Effector memory CD8-positive, alpha-beta T cell (primary cell): ENCODE results near the gene RGS18.
"Not testable (repeated sequence)": the region's sequence is repeated elsewhere in the genome, so short reads cannot be mapped to it uniquely, and the experiment has no call there.

Experiments used
- ATAC-seq: fragments of 150-1000 bp; cut with Tn5 transposase; replicated peaks from 2 replicates; pipeline ENCODE4 v1.10.0; 2021; ENCODE audit warnings: mild to moderate bottlenecking, moderate library complexity
- DNase-seq, 3 experiments: peaks; one replicate each; pipeline ENCODE4 v3.0.0; 2021
- H3K27ac Mint-ChIP-seq, 2 donors: one replicate each; pipeline ENCODE4 v1.8.0; 2022; ENCODE audit warnings: mild to moderate bottlenecking in 2 of 2, mixed read lengths in 2 of 2, moderate library complexity in 2 of 2
- H3K27me3 Mint-ChIP-seq, 2 donors: one replicate each; pipeline ENCODE4 v1.8.0; 2022; ENCODE audit warnings: mixed read lengths in 2 of 2
- H3K36me3 Mint-ChIP-seq: one replicate; pipeline ENCODE4 v1.8.0; 2022; ENCODE audit warnings: mild to moderate bottlenecking, moderate library complexity, mixed read lengths; ENCODE audit not compliant: insufficient read depth
- H3K4me1 Mint-ChIP-seq, 2 donors: one replicate each; pipeline ENCODE4 v1.8.0; 2022; ENCODE audit warnings: low read depth in 2 of 2, mixed read lengths in 2 of 2
- H3K4me3 Mint-ChIP-seq, 2 donors: one replicate each; pipeline ENCODE4 v1.8.0; 2022; ENCODE audit warnings: mild to moderate bottlenecking in 2 of 2, mixed read lengths in 2 of 2, moderate library complexity in 2 of 2
- H3K9me3 Mint-ChIP-seq, 2 donors: one replicate each; pipeline ENCODE4 v1.8.0; 2022; ENCODE audit warnings: mixed read lengths in 2 of 2
- total RNA-seq, 9 experiments: gene quantifications; one replicate each; lab custom pipeline; 2026; lab: John Stamatoyannopoulos, UW

Gene RGS18
- 0 to 1.5 (median 0.23) reads per million in 9 experiments for total RNA-seq

GRCh38 chr1:192158181-192158580 lies at the start of gene RGS18:
Gene RGS18 (plus strand): TSS chr1:192158462. CDS start chr1:192158638, 176 bp downstream.
- Mint-ChIP-seq H3K4me1 (no peaks in the 10 kb centered on the region), H3K36me3 (peaks cover 6% of the 10 kb centered on the region), H3K9me3 (peaks cover 3 to 6% of the 10 kb centered on the region in 2 donors), H3K4me3 (peak within 1 kb of the TSS in 1 of 2 donors; percentile 62), H3K27ac (no peak within 1 kb of the TSS), H3K27me3 (no peaks in the 10 kb centered on the region)
- ATAC-seq: peak; percentile 59
- DNase-seq: no peak

- H3K36me3 Mint-ChIP-seq: no peaks in the 10 kb centered on the region
- H3K4me3 Mint-ChIP-seq: no peak overlapping the region
- no peaks in the 10 kb centered on the region for H3K4me1 Mint-ChIP-seq
- H3K9me3 Mint-ChIP-seq: peaks cover 0 to 9% of the 10 kb centered on the region in 2 donors
- ATAC-seq: no peak
- DNase-seq: no peak
- no peak overlapping the region for H3K27ac Mint-ChIP-seq
- no peaks in the 10 kb centered on the region for H3K27me3 Mint-ChIP-seq
Observed at GRCh38 chr1:192109576-192109975, 48.7 kb upstream of the RGS18 start.

- Mint-ChIP-seq H3K27ac (no peak overlapping the region), H3K27me3 (no peaks in the 10 kb centered on the region), H3K9me3 (peaks cover 4 to 9% of the 10 kb centered on the region in 2 donors), H3K4me3 (no peak overlapping the region), H3K36me3 (no peaks in the 10 kb centered on the region), H3K4me1 (no peaks in the 10 kb centered on the region)
- ATAC-seq (no peak), DNase-seq (no peak)
Observed at GRCh38 chr1:192115000-192115399, 43.3 kb upstream of the RGS18 start.

GRCh38 chr1:192118881-192119405 lies 39.3 kb upstream of the RGS18 start:
- Mint-ChIP-seq H3K36me3 (no peaks in the 10 kb centered on the region), H3K4me3 (no peak overlapping the region), H3K4me1 (no peaks in the 10 kb centered on the region), H3K27ac (no peak overlapping the region), H3K27me3 (no peaks in the 10 kb centered on the region), H3K9me3 (peaks cover 3 to 4% of the 10 kb centered on the region in 2 donors)
- ATAC-seq: no peak
- DNase-seq: no peak

- H3K36me3 Mint-ChIP-seq: no peaks in the 10 kb centered on the region
- no peak overlapping the region for H3K27ac Mint-ChIP-seq
- H3K27me3 Mint-ChIP-seq: no peaks in the 10 kb centered on the region
- H3K4me1 Mint-ChIP-seq: no peaks in the 10 kb centered on the region
- DNase-seq (no peak), ATAC-seq (no peak)
- H3K4me3 Mint-ChIP-seq: no peak overlapping the region
- peaks cover 0 to 4% of the 10 kb centered on the region in 2 donors for H3K9me3 Mint-ChIP-seq
Observed at GRCh38 chr1:192119701-192120100, 38.6 kb upstream of the RGS18 start.

GRCh38 chr1:192122668-192123067 lies 35.6 kb upstream of the RGS18 start:
- Mint-ChIP-seq H3K9me3 (peaks cover 0 to 4% of the 10 kb centered on the region in 2 donors), H3K4me3 (no peak overlapping the region), H3K27ac (no peak overlapping the region), H3K27me3 (no peaks in the 10 kb centered on the region), H3K4me1 (no peaks in the 10 kb centered on the region), H3K36me3 (no peaks in the 10 kb centered on the region)
- DNase-seq: no peak
- no peak for ATAC-seq

- ATAC-seq: no peak
- Mint-ChIP-seq H3K4me1 (no peaks in the 10 kb centered on the region), H3K27ac (no peak overlapping the region), H3K36me3 (no peaks in the 10 kb centered on the region), H3K4me3 (no peak overlapping the region), H3K27me3 (no peaks in the 10 kb centered on the region), H3K9me3 (peaks cover 0 to 4% of the 10 kb centered on the region in 2 donors)
- no peak for DNase-seq
Observed at GRCh38 chr1:192123212-192123611, 35.0 kb upstream of the RGS18 start.

GRCh38 chr1:192126030-192126619 lies 32.1 kb upstream of the RGS18 start:
- peaks cover 0 to 2% of the 10 kb centered on the region in 2 donors for H3K9me3 Mint-ChIP-seq
- no peak for DNase-seq
- H3K27me3 Mint-ChIP-seq: no peaks in the 10 kb centered on the region
- H3K4me1 Mint-ChIP-seq: no peaks in the 10 kb centered on the region
- H3K27ac Mint-ChIP-seq: no peak overlapping the region
- no peaks in the 10 kb centered on the region for H3K36me3 Mint-ChIP-seq
- no peak overlapping the region for H3K4me3 Mint-ChIP-seq
- ATAC-seq: no peak

- H3K4me1 Mint-ChIP-seq: no peaks in the 10 kb centered on the region
- no peak for DNase-seq
- H3K27me3 Mint-ChIP-seq: no peaks in the 10 kb centered on the region
- ATAC-seq: no peak
- no peak overlapping the region for H3K4me3 Mint-ChIP-seq
- H3K36me3 Mint-ChIP-seq: no peaks in the 10 kb centered on the region
- H3K9me3 Mint-ChIP-seq: peaks cover 0 to 2% of the 10 kb centered on the region in 2 donors
- no peak overlapping the region for H3K27ac Mint-ChIP-seq
Observed at GRCh38 chr1:192130175-192130574, 28.1 kb upstream of the RGS18 start.

- not testable (repeated sequence) for ATAC-seq, H3K27ac Mint-ChIP-seq, H3K4me1 Mint-ChIP-seq, H3K9me3 Mint-ChIP-seq, DNase-seq, H3K36me3 Mint-ChIP-seq, H3K27me3 Mint-ChIP-seq, H3K4me3 Mint-ChIP-seq
Observed at GRCh38 chr1:192130865-192131264, 27.4 kb upstream of the RGS18 start.

- peaks cover 0 to 2% of the 10 kb centered on the region in 2 donors for H3K9me3 Mint-ChIP-seq
- no peaks in the 10 kb centered on the region for H3K27me3 Mint-ChIP-seq
- no peak overlapping the region for H3K27ac Mint-ChIP-seq
- H3K4me1 Mint-ChIP-seq: no peaks in the 10 kb centered on the region
- DNase-seq (no peak), ATAC-seq (no peak)
- no peak overlapping the region for H3K4me3 Mint-ChIP-seq
- H3K36me3 Mint-ChIP-seq: no peaks in the 10 kb centered on the region
Observed at GRCh38 chr1:192131914-192132313, 26.3 kb upstream of the RGS18 start.

GRCh38 chr1:192133350-192133926 lies 24.8 kb upstream of the RGS18 start:
- DNase-seq: no peak
- H3K27me3 Mint-ChIP-seq: no peaks in the 10 kb centered on the region
- no peak for ATAC-seq
- peaks cover 0 to 2% of the 10 kb centered on the region in 2 donors for H3K9me3 Mint-ChIP-seq
- H3K4me1 Mint-ChIP-seq: no peaks in the 10 kb centered on the region
- no peaks in the 10 kb centered on the region for H3K36me3 Mint-ChIP-seq
- H3K4me3 Mint-ChIP-seq: no peak overlapping the region
- H3K27ac Mint-ChIP-seq: no peak overlapping the region

- H3K36me3 Mint-ChIP-seq: no peaks in the 10 kb centered on the region
- no peaks in the 10 kb centered on the region for H3K27me3 Mint-ChIP-seq
- no peaks in the 10 kb centered on the region for H3K4me1 Mint-ChIP-seq
- no peak for ATAC-seq
- no peak overlapping the region for H3K4me3 Mint-ChIP-seq
- no peak for DNase-seq
- peaks cover 0 to 2% of the 10 kb centered on the region in 2 donors for H3K9me3 Mint-ChIP-seq
- H3K27ac Mint-ChIP-seq: no peak overlapping the region
Observed at GRCh38 chr1:192140382-192140781, 17.9 kb upstream of the RGS18 start.

- H3K27ac Mint-ChIP-seq: no peak overlapping the region
Observed at GRCh38 chr1:192147221-192147620, 11.0 kb upstream of the RGS18 start.

More at GRCh38 chr1:192147221-192147620, 11.0 kb upstream of the RGS18 start:
- DNase-seq (no peak), ATAC-seq (no peak)
- Mint-ChIP-seq H3K9me3 (peaks cover 0 to 4% of the 10 kb centered on the region in 2 donors), H3K4me3 (no peak overlapping the region), H3K36me3 (peaks cover 4% of the 10 kb centered on the region), H3K4me1 (no peaks in the 10 kb centered on the region), H3K27me3 (no peaks in the 10 kb centered on the region)
